Measurements from ENCODE around the gene TRIP12. TPM values are rescaled to one million over a fixed set of nuclear protein-coding genes. Genes with fewer than 3 reads are reported as not detected.
A peak's percentile ranks its signal among the peaks of the same experiment; 100 is the strongest.

The TRIP12 gene
- total and polyA plus RNA-seq, 2 of the 4 experiments (the other 2 are of a cell fraction) = 51.6 to 209 TPM

DNA sequence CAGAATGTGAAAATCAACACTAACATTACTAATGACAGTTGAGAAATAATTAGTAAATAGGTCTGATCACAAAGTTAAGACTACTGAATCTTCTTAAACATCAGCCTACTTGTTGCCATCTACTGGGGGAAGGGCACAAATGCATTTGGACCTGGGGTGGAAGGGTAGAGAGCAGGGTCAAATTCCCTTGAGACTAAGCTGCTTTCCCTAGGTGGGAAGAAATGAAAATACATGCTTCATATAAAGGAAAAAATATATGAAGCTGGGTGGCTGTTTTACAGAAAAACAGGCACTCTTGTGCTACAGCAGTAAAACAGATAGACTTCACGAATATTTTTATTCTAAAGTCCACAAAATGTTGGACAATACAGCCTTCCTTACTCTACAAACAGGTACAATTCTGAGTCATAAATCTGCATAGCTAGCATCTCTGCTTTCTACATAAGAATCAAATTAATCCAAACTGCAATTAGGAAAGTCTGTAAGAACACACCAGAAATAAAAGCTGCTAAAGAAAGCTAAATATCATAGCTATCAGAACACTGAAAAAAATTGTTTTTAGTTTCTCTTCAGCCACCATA lies 10.9 kb downstream of the TRIP12 start:
- Histone ChIP-seq H3K4ac (ENCODE audit: low read depth, low read length) (no peak overlapping the region), H3K36me3 (ENCODE audit: control insufficient read depth, insufficient read depth, low read length) (peaks cover 10% of the 10 kb centered on the region; the same call in 1 of the 2 replicates), H4K91ac (ENCODE audit: insufficient read depth, low read depth, low read length) (no peak overlapping the region), H2AK5ac (ENCODE audit: low read depth, low read length) (no peak overlapping the region), H2AK9ac (replicated peaks; ENCODE audit: low read depth, low read length, poor library complexity) (no peak overlapping the region), H3K4me1 (ENCODE audit: control insufficient read depth, insufficient read depth, low read length) (peaks cover 7% of the 10 kb centered on the region; the same call in 1 of the 2 replicates), H3K18ac (ENCODE audit: low read depth, low read length) (no peak overlapping the region), H4K20me1 (ENCODE audit: insufficient read depth, low read length) (peaks cover 79% of the 10 kb centered on the region), H3K4me2 (ENCODE audit: low read depth, low read length) (peak overlapping the region; percentile 26; the same call in 1 of the 2 replicates), H3K27ac (ENCODE audit: insufficient read depth, low read length) (no peak overlapping the region), H3K79me1 (ENCODE audit: low read depth in 1 of 2, low read length in 2 of 2) (peaks cover 0 to 47% of the 10 kb centered on the region in 2 experiments), H2BK120ac (ENCODE audit: low read depth, low read length) (no peak overlapping the region), H3K9me3 (ENCODE audit: control insufficient read depth, insufficient read depth, low read length) (no peaks in the 10 kb centered on the region), H3K9ac (ENCODE audit: low read depth, low read length) (no peak overlapping the region), H4K5ac (ENCODE audit: low read depth, low read length) (no peak overlapping the region), H3K27me3 (ENCODE audit: control insufficient read depth, insufficient read depth, low read length) (no peaks in the 10 kb centered on the region), H3K14ac (replicated peaks; ENCODE audit: low read depth, low read length) (no peak overlapping the region), H2BK20ac (ENCODE audit: low read depth, low read length) (no peak overlapping the region), H2BK5ac (ENCODE audit: low read depth, low read length, poor library complexity, severe bottlenecking) (no peak overlapping the region), H3K23ac (ENCODE audit: low read depth, low read length) (no peak overlapping the region), H4K8ac (ENCODE audit: low read depth in 2 of 2, low read length in 2 of 2) (no peak overlapping the region), H3K9me1 (ENCODE audit: insufficient read depth, low read length) (peaks cover 5% of the 10 kb centered on the region; the same call in 1 of the 2 replicates), H2AFZ (replicated peaks; ENCODE audit: low read length, poor library complexity) (no peak overlapping the region), H2BK15ac (ENCODE audit: low read depth, low read length) (no peak overlapping the region), H3K56ac (ENCODE audit: extremely low read depth, insufficient read depth, low read length) (no peak overlapping the region), H3K4me3 (ENCODE audit: insufficient read depth, low read depth, low read length) (no peak overlapping the region)
- dilution Hi-C loops (cut with HindIII; ENCODE audit: low sequenced_read_pairs, unreplicated experiment) = no loop called here
- TF ChIP-seq SMC3 (IDR thresholded peaks at IDR 0.05; ENCODE audit: low read depth, low read length) (0 out of 2 replicates have a peak, but pooled peaks have one; percentile 5), FOS (IDR thresholded peaks at IDR 0.05; ENCODE audit: low read depth, low read length) (no peak), MXI1 (IDR thresholded peaks at IDR 0.05; ENCODE audit: borderline replicate concordance, low read depth, low read length) (no peak), CTCF (conservative IDR thresholded peaks at IDR 0.05; ENCODE audit: low read depth, low read length) (0 out of 2 replicates have a peak, but pooled peaks have one; percentile 9), RFX5 (IDR thresholded peaks at IDR 0.05; ENCODE audit: low read depth, low read length) (no peak), CEBPB (IDR thresholded peaks at IDR 0.05; ENCODE audit: low read depth, low read length) (no peak), BHLHE40 (IDR thresholded peaks at IDR 0.05; ENCODE audit: low read depth, low read length) (no peak), MAFK (IDR thresholded peaks at IDR 0.05; ENCODE audit: low read depth, low read length) (no peak), RCOR1 (IDR thresholded peaks at IDR 0.05; ENCODE audit: insufficient replicate concordance, low read length) (no peak), MAZ (IDR thresholded peaks at IDR 0.05; ENCODE audit: borderline replicate concordance, low read depth, low read length) (no peak)
- TF ChIP-seq, protein P1, sequence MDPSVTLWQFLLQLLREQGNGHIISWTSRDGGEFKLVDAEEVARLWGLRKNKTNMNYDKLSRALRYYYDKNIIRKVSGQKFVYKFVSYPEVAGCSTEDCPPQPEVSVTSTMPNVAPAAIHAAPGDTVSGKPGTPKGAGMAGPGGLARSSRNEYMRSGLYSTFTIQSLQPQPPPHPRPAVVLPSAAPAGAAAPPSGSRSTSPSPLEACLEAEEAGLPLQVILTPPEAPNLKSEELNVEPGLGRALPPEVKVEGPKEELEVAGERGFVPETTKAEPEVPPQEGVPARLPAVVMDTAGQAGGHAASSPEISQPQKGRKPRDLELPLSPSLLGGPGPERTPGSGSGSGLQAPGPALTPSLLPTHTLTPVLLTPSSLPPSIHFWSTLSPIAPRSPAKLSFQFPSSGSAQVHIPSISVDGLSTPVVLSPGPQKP (IDR thresholded peaks at IDR 0.05; ENCODE audit: borderline replicate concordance, low read depth, low read length) = no peak
- intact Hi-C loops (cut with micrococcal nuclease) = loop anchor here (5.0 kb wide), 1 partner anchor 34 kb away; no protein-coding TSS in a partner anchor
- WGBS, 2 experiments (ENCODE audit: extremely low coverage in 2 of 2, insufficient read length in 1 of 2) = 80% methylated on average over 1 of the region's 1 CpG; no CpG with 5 or more reads in 1 of the 2 experiments
- ATAC-seq (ENCODE audit: low read depth) (peak; percentile 45; the same call in 1 of the 2 replicates), DNase-seq (no peak)
- ChIA-PET POLR2A (ENCODE audit: unreplicated experiment) (no interaction called here), CTCF (interaction anchor here (0.7 to 0.9 kb wide), 3 partner anchors 24 to 132 kb away, joined by 3 read pairs; no protein-coding TSS in a partner anchor)
- in situ Hi-C loops (cut with MboI; ENCODE audit: low sequenced_read_pairs) = no loop called here
- no TSS peak for BruUV-seq (replicated peaks)
